Stomach smooth muscle (tissue), 2 donors: Measurements from ENCODE around the gene LGI4.

Experiments used
- H3K27ac ChIP-seq: one replicate; pipeline ENCODE4 v1.7.0; 2013; ENCODE audit warnings: mild to moderate bottlenecking, low read length, inconsistent platforms
- H3K27me3 ChIP-seq, 2 donors: one replicate each; pipeline ENCODE4 v1.7.0; 2013; ENCODE audit warnings: low read length in 2 of 2; ENCODE audit not compliant: insufficient read depth in 2 of 2, control insufficient read depth in 1 of 2
- H3K36me3 ChIP-seq, 2 donors: one replicate each; pipeline ENCODE4 v1.7.0; 2013; ENCODE audit warnings: low read length in 2 of 2; ENCODE audit not compliant: control insufficient read depth in 2 of 2, insufficient read depth in 2 of 2
- H3K4me1 ChIP-seq: one replicate; pipeline ENCODE4 v1.7.0; 2013; ENCODE audit warnings: low read length; ENCODE audit not compliant: control insufficient read depth, insufficient read depth
- H3K4me3 ChIP-seq, 2 donors: one replicate each; pipeline ENCODE4 v1.7.0; 2013; ENCODE audit warnings: low read length in 2 of 2
- H3K9ac ChIP-seq, 2 donors: one replicate each; pipeline ENCODE4 v1.7.0; 2013; ENCODE audit warnings: low read length in 2 of 2, mild to moderate bottlenecking in 1 of 2
- H3K9me3 ChIP-seq, 2 donors: one replicate each; pipeline ENCODE4 v1.7.0; 2013; ENCODE audit warnings: low read length in 2 of 2; ENCODE audit not compliant: control insufficient read depth in 2 of 2
- donor health status: healthy.
- donor health status: Pancreatic carcinoma.

Gene LGI4

DNA sequence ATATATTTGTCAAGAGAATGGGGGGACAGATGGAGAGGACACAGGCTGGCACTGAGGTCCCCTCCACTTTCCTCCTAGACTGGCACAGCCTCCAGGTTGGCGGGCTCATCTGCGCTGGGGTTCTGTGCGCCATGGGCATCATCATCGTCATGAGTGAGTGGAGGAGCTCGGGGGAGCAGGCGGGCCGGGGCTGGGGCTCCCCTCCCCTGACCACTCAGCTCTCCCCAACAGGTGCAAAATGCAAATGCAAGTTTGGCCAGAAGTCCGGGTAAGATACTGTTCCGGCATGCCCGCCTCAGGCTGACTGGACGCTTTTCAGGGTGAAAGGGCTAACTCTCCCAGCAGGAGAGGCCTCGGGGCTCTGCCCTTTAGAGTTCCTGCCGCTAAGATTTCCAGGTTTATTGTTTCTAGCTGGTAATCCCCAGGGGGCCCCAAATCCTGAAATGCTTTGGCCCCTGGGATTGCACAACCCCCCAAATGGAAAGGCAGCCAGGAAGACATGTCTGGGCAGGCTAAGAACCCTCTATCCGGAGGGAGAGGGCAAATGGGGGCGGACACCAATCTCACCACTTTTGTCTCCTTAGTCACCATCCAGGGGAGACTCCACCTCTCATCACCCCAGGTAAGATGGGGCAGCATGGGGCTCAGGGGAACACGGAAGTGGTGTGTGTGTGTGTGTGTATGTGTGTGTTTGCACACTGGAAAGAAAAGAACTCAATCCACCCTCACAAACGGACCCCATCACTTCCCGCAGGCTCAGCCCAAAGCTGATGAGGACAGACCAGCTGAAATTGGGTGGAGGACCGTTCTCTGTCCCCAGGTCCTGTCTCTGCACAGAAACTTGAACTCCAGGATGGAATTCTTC, 11.9 kb downstream of the LGI4 start:
- Histone ChIP-seq H3K27me3 (no peaks in the 10 kb centered on the region), H3K9me3 (no peaks in the 10 kb centered on the region), H3K4me1 (peaks cover 29% of the 10 kb centered on the region), H3K9ac (no peak overlapping the region), H3K27ac (no peak overlapping the region), H3K36me3 (no peaks in the 10 kb centered on the region), H3K4me3 (no peak overlapping the region)

DNA sequence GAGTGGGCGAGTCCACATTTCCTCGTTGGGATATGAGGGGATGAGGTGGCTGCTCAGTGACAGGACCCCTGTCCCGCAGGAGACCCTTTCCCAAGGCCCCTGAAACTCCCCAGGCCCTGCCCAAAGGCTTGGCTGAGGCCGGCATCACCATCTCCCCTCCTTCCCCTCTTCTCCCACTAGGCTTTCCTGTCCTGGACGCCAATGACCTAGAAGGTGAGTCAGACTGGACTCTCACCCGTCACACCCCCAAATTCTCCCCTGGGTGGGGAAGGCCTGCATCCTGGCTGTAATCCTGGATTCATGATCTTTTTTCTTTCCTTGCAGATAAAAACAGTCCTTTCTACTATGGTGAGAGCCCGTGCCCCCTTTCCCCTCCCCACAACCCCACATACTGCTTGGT, 14.0 kb downstream of the LGI4 start:
- Histone ChIP-seq H3K4me1 (peaks cover 25% of the 10 kb centered on the region), H3K27ac (no peak overlapping the region), H3K9ac (no peak overlapping the region), H3K27me3 (no peaks in the 10 kb centered on the region), H3K4me3 (no peak overlapping the region), H3K9me3 (no peaks in the 10 kb centered on the region), H3K36me3 (no peaks in the 10 kb centered on the region)

DNA sequence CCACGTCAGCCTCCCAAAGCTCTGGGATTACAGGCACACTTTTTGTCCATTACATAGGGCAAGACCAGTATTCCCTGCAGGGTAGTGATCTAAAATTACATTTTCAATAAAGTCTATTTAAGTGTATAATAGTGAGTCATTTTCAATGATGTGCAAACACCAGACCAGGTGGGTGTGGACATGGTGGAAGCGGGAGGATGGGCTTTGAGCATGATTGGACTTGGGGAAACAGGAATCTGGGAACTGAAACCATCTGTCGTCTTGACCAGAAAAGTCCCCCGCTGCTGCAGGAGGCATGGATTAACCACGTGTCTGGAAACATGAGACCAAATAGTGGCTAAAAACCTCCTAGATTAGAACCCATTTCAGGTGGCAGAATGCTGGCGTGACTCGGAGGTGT, 14.4 kb downstream of the LGI4 start:
- Histone ChIP-seq H3K36me3 (no peaks in the 10 kb centered on the region), H3K9ac (no peak overlapping the region), H3K27ac (no peak overlapping the region), H3K27me3 (no peaks in the 10 kb centered on the region), H3K4me3 (no peak overlapping the region), H3K9me3 (no peaks in the 10 kb centered on the region), H3K4me1 (peaks cover 21% of the 10 kb centered on the region)

DNA sequence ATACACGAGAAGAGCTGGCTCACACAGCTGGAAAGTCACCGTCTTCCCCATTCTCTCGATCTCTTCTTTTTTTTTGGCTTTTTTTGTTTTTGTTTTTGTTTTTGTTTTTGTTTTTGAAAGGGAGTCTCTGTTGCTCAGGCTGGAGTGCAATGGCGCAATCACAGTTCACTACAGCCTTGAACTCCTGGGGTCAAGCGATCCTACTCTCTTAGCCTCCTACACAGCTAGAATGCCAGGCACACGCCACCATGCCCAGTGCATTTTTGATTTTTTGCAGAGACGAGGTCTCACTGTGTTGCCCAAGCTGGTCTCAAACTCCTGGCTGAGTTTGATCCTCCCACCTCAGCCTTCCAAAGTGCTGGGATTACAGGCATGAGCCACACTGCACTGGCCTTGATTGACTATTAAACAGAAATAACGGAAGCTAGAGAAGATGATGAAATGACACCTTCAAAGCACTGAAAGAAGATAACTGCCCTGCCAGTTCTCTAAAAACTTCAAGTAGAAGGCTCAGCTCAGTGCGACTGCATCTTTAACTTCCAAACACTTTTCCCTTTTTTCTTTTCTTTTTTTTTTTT, 15.2 kb downstream of the LGI4 start:
- no peaks in the 10 kb centered on the region for H3K36me3 ChIP-seq
- peaks cover 20% of the 10 kb centered on the region for H3K4me1 ChIP-seq
- H3K27ac ChIP-seq = no peak overlapping the region
- no peaks in the 10 kb centered on the region for H3K9me3 ChIP-seq
- H3K27me3 ChIP-seq = peaks cover 4% of the 10 kb centered on the region in 2 donors
- H3K4me3 ChIP-seq = no peak overlapping the region
- H3K9ac ChIP-seq = no peak overlapping the region

DNA sequence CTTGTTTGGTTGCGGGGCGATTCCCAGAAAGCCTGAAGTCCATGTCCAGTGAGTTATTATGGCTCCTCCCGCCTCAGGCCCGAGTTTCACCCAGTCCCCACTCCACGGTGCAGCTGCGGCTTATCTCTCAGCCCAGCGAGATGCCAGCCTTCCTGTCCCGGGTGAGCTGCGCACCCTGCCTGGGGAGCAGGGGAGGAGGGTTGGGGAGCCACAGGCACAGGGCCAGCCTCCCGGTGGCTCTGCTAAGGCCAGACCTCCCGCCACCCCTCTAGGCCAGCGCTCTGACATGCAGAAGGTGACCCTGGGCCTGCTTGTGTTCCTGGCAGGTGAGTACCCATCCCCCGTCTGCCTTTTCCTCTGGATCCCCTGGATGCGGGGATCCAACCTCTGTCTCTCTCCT, 15.8 kb downstream of the LGI4 start:
- no peak overlapping the region for H3K9ac ChIP-seq
- H3K4me1 ChIP-seq = peaks cover 14% of the 10 kb centered on the region
- no peak overlapping the region for H3K4me3 ChIP-seq

DNA sequence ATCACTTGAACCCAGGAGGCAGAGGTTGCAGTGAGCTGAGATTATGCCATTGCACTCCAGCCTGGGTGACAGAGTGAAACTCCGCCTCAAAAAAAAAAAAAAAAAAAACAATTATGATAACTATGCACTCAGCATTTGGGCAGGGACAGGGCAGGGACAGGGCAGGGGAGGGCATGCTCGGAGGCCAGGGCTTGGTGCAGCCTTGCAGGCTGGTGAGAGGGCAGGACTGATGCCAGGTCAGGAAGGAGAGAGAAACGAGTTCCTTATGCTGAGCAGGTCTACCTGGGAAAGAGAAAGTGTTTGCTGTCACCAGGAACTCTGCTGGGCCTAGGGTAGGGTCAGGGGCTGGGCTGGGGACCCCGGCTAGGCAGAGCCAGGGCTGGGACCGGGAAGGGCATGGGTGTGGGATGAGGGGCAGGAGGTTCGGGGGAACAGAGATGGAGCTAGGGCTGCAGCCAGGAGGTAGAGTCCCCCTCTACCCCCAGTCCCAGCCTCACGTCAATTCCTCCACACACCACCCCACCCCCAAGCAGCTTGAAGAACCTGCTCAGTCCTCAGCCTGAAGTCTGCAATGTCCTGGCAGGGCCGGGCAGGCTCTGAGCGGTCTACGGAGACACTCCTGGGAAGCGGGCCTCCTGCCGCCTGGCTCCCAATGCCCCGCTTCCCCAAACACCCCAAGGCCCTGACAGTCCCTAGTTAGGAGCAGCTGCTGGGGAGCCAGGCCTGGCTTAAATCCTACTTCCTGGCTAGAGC, 16.4 kb downstream of the LGI4 start:
- H3K27ac ChIP-seq = no peak overlapping the region
- no peak overlapping the region for H3K4me3 ChIP-seq
- H3K27me3 ChIP-seq = peaks cover 4 to 6% of the 10 kb centered on the region in 2 donors
- H3K9me3 ChIP-seq = no peaks in the 10 kb centered on the region
- H3K9ac ChIP-seq = no peak overlapping the region
- H3K4me1 ChIP-seq = peaks cover 11% of the 10 kb centered on the region
- no peaks in the 10 kb centered on the region for H3K36me3 ChIP-seq

More for the DNA sequence above, 15.8 kb downstream of the LGI4 start:
- Histone ChIP-seq H3K27me3 (peaks cover 4 to 6% of the 10 kb centered on the region in 2 donors), H3K9me3 (no peaks in the 10 kb centered on the region), H3K27ac (no peak overlapping the region), H3K36me3 (no peaks in the 10 kb centered on the region)

DNA sequence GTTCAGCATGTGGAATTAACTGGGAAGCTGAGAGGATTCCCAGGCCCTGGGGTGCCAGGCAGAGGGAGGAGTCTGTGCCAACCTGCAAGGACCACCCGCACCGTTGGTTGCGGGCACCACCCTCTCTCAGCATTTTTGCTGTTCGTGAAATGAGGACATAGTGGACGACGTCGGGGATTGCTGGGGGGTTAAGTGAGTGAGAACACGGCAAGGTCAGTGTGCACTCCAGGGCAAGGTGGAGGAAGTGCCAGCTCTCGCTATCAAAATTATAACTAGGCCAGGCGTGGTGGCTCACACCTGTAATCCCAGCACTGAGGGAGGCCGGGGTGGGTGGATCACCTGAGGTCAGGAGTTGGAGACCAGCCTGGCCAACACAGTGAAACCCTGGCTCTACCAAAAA, 17.1 kb downstream of the LGI4 start:
- no peaks in the 10 kb centered on the region for H3K9me3 ChIP-seq
- no peak overlapping the region for H3K27ac ChIP-seq
- peaks cover 11% of the 10 kb centered on the region for H3K4me1 ChIP-seq
- no peak overlapping the region for H3K4me3 ChIP-seq
- no peaks in the 10 kb centered on the region for H3K36me3 ChIP-seq
- H3K27me3 ChIP-seq = peaks cover 4 to 6% of the 10 kb centered on the region in 2 donors
- no peak overlapping the region for H3K9ac ChIP-seq

DNA sequence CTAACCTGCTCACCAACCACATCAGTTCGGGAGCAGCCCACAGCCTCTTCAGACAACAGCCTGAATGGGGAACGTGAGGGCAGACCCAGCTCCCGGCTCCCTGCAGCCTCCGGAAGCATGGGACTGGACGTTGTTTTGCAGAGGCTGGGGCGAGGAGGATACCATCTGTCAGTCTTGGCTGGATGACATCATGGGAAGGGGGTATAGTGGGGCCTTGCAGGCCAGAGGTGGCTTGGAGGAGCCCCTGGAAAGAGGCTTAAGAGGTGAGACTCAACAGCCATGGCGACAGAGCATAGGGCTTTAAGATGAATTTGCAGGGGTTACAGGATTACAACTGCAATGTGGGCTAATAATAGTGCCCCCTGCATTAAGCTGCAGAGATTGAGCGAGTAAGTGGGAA, 17.7 kb downstream of the LGI4 start:
- Histone ChIP-seq H3K4me3 (no peak overlapping the region), H3K27ac (no peak overlapping the region), H3K9ac (no peak overlapping the region)

DNA sequence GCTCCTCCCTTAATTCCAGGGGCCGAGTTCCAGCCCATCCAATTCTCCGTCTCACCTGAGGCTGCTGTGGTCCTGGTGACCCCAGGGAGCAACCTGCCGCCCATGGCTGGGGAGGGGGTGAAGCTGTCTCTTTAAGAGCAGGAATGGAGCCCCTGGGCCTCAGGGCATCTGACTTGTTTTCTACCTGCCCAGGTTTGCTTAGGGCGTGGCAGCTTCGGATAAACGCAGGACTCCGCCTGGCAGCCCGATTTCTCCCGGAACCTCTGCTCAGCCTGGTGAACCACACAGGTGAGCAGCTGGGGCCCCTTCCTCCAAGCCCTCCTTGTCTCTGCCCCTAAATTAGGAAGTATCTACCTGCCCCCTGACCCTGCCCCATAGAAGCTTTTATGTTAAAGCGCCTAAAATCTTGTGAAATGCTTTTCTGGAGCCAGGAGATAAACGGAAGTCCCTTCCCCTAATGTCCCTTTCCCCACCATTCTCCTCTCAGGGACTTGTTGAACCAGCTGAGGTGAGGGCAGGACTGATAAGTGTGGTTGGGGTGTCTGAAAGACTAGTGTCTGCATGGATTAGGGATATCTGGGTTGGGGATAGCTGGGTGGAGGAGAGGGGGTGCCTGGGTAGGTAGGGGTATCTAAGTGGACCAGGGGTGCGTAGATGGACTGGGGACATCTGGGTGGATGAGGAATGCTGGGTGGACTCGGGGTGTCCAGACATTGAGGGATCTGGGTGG, 18.6 kb downstream of the LGI4 start:
- Histone ChIP-seq H3K4me3 (no peak overlapping the region), H3K27ac (no peak overlapping the region), H3K9ac (no peak overlapping the region), H3K9me3 (no peaks in the 10 kb centered on the region), H3K36me3 (no peaks in the 10 kb centered on the region), H3K4me1 (peaks cover 8% of the 10 kb centered on the region), H3K27me3 (peaks cover 4 to 6% of the 10 kb centered on the region in 2 donors)

More for the DNA sequence above, 17.7 kb downstream of the LGI4 start:
- no peaks in the 10 kb centered on the region for H3K9me3 ChIP-seq
- H3K36me3 ChIP-seq = no peaks in the 10 kb centered on the region
- peaks cover 8% of the 10 kb centered on the region for H3K4me1 ChIP-seq
- peaks cover 4 to 6% of the 10 kb centered on the region in 2 donors for H3K27me3 ChIP-seq

DNA sequence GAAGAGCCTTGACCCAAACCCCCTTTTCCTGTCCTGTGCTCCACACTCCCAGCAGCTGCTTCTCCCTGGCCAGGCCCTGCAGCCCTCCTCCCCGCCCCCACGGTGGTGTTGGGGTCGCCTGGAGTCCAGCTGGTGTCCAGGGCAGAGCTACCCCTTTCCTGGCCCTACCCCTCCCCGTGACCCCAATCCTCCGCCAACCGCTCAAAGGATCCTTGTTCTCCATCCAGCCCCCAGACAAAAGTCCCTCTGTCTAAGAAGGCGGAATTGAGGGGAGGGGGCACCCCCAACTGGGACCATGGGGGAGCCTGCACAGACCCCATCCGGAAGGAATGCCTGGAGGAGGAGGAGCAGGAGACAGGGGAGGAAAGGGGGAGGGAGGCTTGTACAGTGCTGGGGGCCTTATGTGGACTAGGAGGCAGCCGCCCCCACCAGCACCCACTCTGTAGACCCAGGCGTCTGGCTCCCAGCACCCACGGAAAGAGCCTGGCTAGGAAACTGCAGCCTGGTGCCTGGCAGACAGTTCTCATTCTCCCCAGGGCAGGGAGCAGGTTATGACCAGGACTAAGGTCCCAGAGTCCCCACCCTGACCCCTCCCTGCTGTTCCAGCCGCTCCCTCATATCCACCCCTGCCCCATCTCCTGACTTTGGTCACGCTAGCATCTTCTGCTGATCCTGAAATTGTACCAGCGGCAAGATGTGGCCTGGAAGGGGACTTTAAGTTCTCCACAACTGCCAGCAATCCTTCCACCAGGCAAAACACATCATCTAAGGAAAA, 19.5 kb downstream of the LGI4 start, which contains the start of gene FXYD3:
Gene FXYD3, plus strand, starts transcription at position 647 of the 775 bp plus-strand sequence. CDS start 3,554 bp downstream, outside the sequence.
- Histone ChIP-seq H3K9ac (no peak within 1 kb of the TSS), H3K9me3 (no peaks in the 10 kb centered on the region), H3K4me1 (peaks cover 5% of the 10 kb centered on the region), H3K27ac (no peak within 1 kb of the TSS), H3K36me3 (no peaks in the 10 kb centered on the region), H3K27me3 (peaks cover 4 to 6% of the 10 kb centered on the region in 2 donors), H3K4me3 (peak within 1 kb of the TSS; percentile 40 to 65)
